B cell (primary cell): ENCODE data around the gene SERINC5. TPM values are rescaled to one million over a fixed set of nuclear protein-coding genes. Genes with fewer than 3 reads are reported as not detected.
A peak's percentile ranks its signal among the peaks of the same experiment; 100 is the strongest.

Source experiments
- ATAC-seq: fragments of 200-7000 bp; cut with Tn5 transposase; one replicate; pipeline ENCODE4 v1.10.0; 2021; ENCODE audit warnings: low read depth, mild to moderate bottlenecking, moderate number of reproducible peaks, moderate library complexity
- CTCF ChIA-PET: fragments of 350-600 bp; sonication (Branson Sonifier 250); formaldehyde crosslinking; loops from one replicate; lab custom pipeline; 2021; ENCODE audit warnings: antibody characterized with exemption, inconsistent platforms; lab: Charles Lee
- POLR2A ChIA-PET: fragments of 350-600 bp; sonication (Branson Sonifier 250); formaldehyde crosslinking; loops from one replicate; lab custom pipeline; 2021; ENCODE audit warnings: antibody characterized with exemption; lab: Charles Lee
- DNase-seq: peaks from one replicate; pipeline ENCODE4 v3.0.0; 2013
- H2AFZ ChIP-seq: 2 replicates; pipeline ENCODE4 v1.6.1; 2012; ENCODE audit warnings: mild to moderate bottlenecking, low read depth, low read length; ENCODE audit not compliant: insufficient read depth, poor library complexity, severe bottlenecking
- H3K27ac ChIP-seq, 2 donors: 1 replicate in 1 of 2; 2 replicates in 1 of 2; pipeline ENCODE4 v1.5.1; 2012 to 2013; ENCODE audit warnings: low read length in 2 of 2, mild to moderate bottlenecking in 2 of 2, moderate library complexity in 1 of 2
- H3K27me3 ChIP-seq, 4 experiments: fragments of 200-600 bp in 1 of 4; sonication (generic) in 1 of 4; replicated peaks in 1 of 4; 1 replicate in 2 of 4; 2 replicates in 2 of 4; pipeline versions ENCODE4 v1.6.1 to v1.7.0; 2013 to 2016; ENCODE audit warnings: low read length in 3 of 4, mild to moderate bottlenecking in 2 of 4, mixed read lengths in 1 of 4, moderate library complexity in 1 of 4; ENCODE audit not compliant: insufficient read depth in 4 of 4, control insufficient read depth in 3 of 4; ENCODE audit errors: control extremely low read depth in 1 of 4
- H3K36me3 ChIP-seq, 2 experiments: replicated peaks in 1 of 2; 1 replicate in 1 of 2; 2 replicates in 1 of 2; pipeline versions ENCODE4 v1.6.1 to v1.7.1; 2013; ENCODE audit warnings: low read length in 1 of 2; ENCODE audit not compliant: insufficient read depth in 2 of 2, control insufficient read depth in 1 of 2; ENCODE audit errors: control extremely low read depth in 1 of 2, extremely low read depth in 1 of 2
- H3K4me1 ChIP-seq, 2 donors: fragments of 200-600 bp in 1 of 2; sonication (generic) in 1 of 2; 1 replicate in 1 of 2; 2 replicates in 1 of 2; pipeline versions ENCODE4 v1.5.1 to v1.6.1; 2013 to 2017; ENCODE audit warnings: low read length in 2 of 2; ENCODE audit not compliant: control insufficient read depth in 2 of 2, insufficient read depth in 2 of 2
- H3K4me2 ChIP-seq: replicated peaks from 2 replicates; pipeline ENCODE3; 2012; ENCODE audit warnings: mild to moderate bottlenecking, low read depth, low read length; ENCODE audit not compliant: poor library complexity, severe bottlenecking
- H3K4me3 ChIP-seq, 5 experiments: fragments of 200-600 bp in 1 of 5; sonication (generic) in 1 of 5; 1 replicate in 3 of 5; 2 replicates in 2 of 5; pipeline versions ENCODE4 v1.5.1 to v1.7.0; 2011 to 2016; ENCODE audit warnings: low read length in 4 of 5, mild to moderate bottlenecking in 4 of 5, low read depth in 2 of 5, control low read depth in 1 of 5, moderate library complexity in 1 of 5; ENCODE audit not compliant: insufficient read depth in 1 of 5; ENCODE audit errors: control extremely low read depth in 1 of 5, extremely low read depth in 1 of 5
- H3K79me2 ChIP-seq: fragments of 200-600 bp; sonication (generic); one replicate; pipeline ENCODE4 v1.6.0; 2016; ENCODE audit warnings: low read length; ENCODE audit not compliant: control insufficient read depth, insufficient read depth
- H3K9ac ChIP-seq: fragments of 200-600 bp; sonication (generic); 2 replicates; pipeline ENCODE4 v1.6.1; 2017; ENCODE audit warnings: mild to moderate bottlenecking, low read length, moderate library complexity
- H3K9me3 ChIP-seq, 3 donors: one replicate each; pipeline versions ENCODE4 v1.6.1 to v1.7.1; 2013; ENCODE audit warnings: low read length in 2 of 3; ENCODE audit not compliant: control insufficient read depth in 2 of 3, insufficient read depth in 1 of 3; ENCODE audit errors: control extremely low read depth in 1 of 3
- H4K20me1 ChIP-seq: 2 replicates; pipeline ENCODE4 v1.6.0; 2012; ENCODE audit warnings: mild to moderate bottlenecking, low read length; ENCODE audit not compliant: insufficient read depth, control insufficient read depth, poor library complexity, severe bottlenecking
- H3K27ac Mint-ChIP-seq: one replicate; pipeline ENCODE4 v1.8.0; 2021; ENCODE audit warnings: mixed read lengths
- H3K27me3 Mint-ChIP-seq: one replicate; pipeline ENCODE4 v1.8.0; 2021; ENCODE audit warnings: mixed read lengths
- H3K4me1 Mint-ChIP-seq: one replicate; pipeline ENCODE4 v1.8.0; 2021; ENCODE audit warnings: mixed read lengths
- H3K4me3 Mint-ChIP-seq: one replicate; pipeline ENCODE4 v1.8.0; 2021; ENCODE audit warnings: mixed read lengths
- H3K9me3 Mint-ChIP-seq: one replicate; pipeline ENCODE4 v1.8.0; 2022; ENCODE audit warnings: mixed read lengths; ENCODE audit not compliant: insufficient read depth
- CTCF ChIP-seq: fragments of 200-600 bp; IDR thresholded peaks from one replicate; pipeline ENCODE4 v1.8.0; 2022; ENCODE audit warnings: antibody characterized with exemption, mild to moderate bottlenecking
- EZH2 ChIP-seq: IDR thresholded peaks from 2 replicates; pipeline ENCODE4 v1.6.1; 2012; ENCODE audit warnings: borderline replicate concordance, low read depth, mild to moderate bottlenecking, moderate library complexity, low read length; ENCODE audit not compliant: insufficient read depth, poor library complexity, severe bottlenecking
- WGBS: methylation state at CpG from one replicate; pipeline ENCODE4 v1.1.5; 2013; ENCODE audit warnings: missing lambda C conversion rate; ENCODE audit not compliant: insufficient coverage; 5-methylcytosine and 5-hydroxymethylcytosine counted together
- intact Hi-C: fragments of 100-400 bp; cut with micrococcal nuclease; formaldehyde crosslinking; loops from one replicate; pipeline ENCODE4 v1.10.0; 2022
- polyA plus RNA-seq: library from polyadenylated mRNA; depleted of rRNA; stranded (reverse); fragments of >200 nt; gene quantifications from 2 replicates; pipeline ENCODE4 v1.2.3, GENCODE V29; 2012
- total RNA-seq, 2 donors: library from RNA; stranded (reverse); fragments of 120-200 nt in 1 of 2; gene quantifications; 1 replicate in 1 of 2; 2 replicates in 1 of 2; pipeline versions ENCODE4 v1.2.3 to v1.2.4, GENCODE V29; 2013 to 2022

SERINC5 gene
- total and polyA plus RNA-seq, 2 donors (not counting 1 experiment from before 2014, with no cell fraction given) = 2.4 to 9.5 TPM

- Mint-ChIP-seq H3K27me3 (no peaks in the 10 kb centered on the region), H3K27ac (peak overlapping the region; percentile 46), H3K4me3 (no peak overlapping the region), H3K9me3 (no peaks in the 10 kb centered on the region), H3K4me1 (peaks cover 5% of the 10 kb centered on the region)
- no peak overlapping the region for H3K4me2 ChIP-seq
- ChIA-PET CTCF (no interaction called here), POLR2A (no interaction called here)
- no peak for DNase-seq
- no peak overlapping the region for H3K9ac ChIP-seq
- no peaks in the 10 kb centered on the region for H4K20me1 ChIP-seq
- no peaks in the 10 kb centered on the region for H3K9me3 ChIP-seq
- no peak overlapping the region for H2AFZ ChIP-seq
- no peaks in the 10 kb centered on the region for H3K27me3 ChIP-seq
- 100% methylated on average over 4 of the region's 6 CpGs for WGBS
- H3K36me3 ChIP-seq = no peaks in the 10 kb centered on the region
- H3K4me1 ChIP-seq = peaks cover 6 to 8% of the 10 kb centered on the region in 2 donors
- intact Hi-C loops = no loop called here
- H3K27ac ChIP-seq = peak overlapping the region in 1 of 2 donors; percentile 25
- no peaks in the 10 kb centered on the region for H3K79me2 ChIP-seq
- TF ChIP-seq CTCF (no peak), EZH2 (no peak)
- H3K4me3 ChIP-seq = no peak overlapping the region
- ATAC-seq = no peak
Measured at GRCh38 chr5:80151890-80152289, 104.0 kb downstream of the SERINC5 start.

GRCh38 chr5:80150731-80151130 is 105.1 kb downstream of the SERINC5 start:
- H3K27ac ChIP-seq = no peak overlapping the region
- Mint-ChIP-seq H3K4me1 (peaks cover 5% of the 10 kb centered on the region), H3K27ac (no peak overlapping the region), H3K9me3 (no peaks in the 10 kb centered on the region), H3K4me3 (no peak overlapping the region), H3K27me3 (no peaks in the 10 kb centered on the region)
- H3K4me2 ChIP-seq = no peak overlapping the region
- H2AFZ ChIP-seq = no peak overlapping the region
- H3K9me3 ChIP-seq = no peaks in the 10 kb centered on the region
- whole genome bisulfite sequencing = 97% methylated on average over 5 of the region's 11 CpGs
- TF ChIP-seq EZH2 (no peak), CTCF (no peak)
- no peaks in the 10 kb centered on the region for H3K79me2 ChIP-seq
- ChIA-PET CTCF (no interaction called here), POLR2A (no interaction called here)
- peaks cover 6 to 8% of the 10 kb centered on the region in 2 donors for H3K4me1 ChIP-seq
- no peaks in the 10 kb centered on the region for H4K20me1 ChIP-seq
- H3K36me3 ChIP-seq = no peaks in the 10 kb centered on the region
- H3K4me3 ChIP-seq = no peak overlapping the region
- ATAC-seq = no peak
- no peaks in the 10 kb centered on the region for H3K27me3 ChIP-seq
- no peak for DNase-seq
- intact Hi-C loops = no loop called here
- no peak overlapping the region for H3K9ac ChIP-seq
